Testis (tissue), 3 donors: ENCODE measurements around the gene KCTD17. TPM values are rescaled to one million over a fixed set of nuclear protein-coding genes. Genes with fewer than 3 reads are reported as not detected.

Experiments
- DNase-seq: peaks from one replicate; pipeline ENCODE4 v3.0.0-alpha.2; 2019
- H3K27ac ChIP-seq, 2 donors: fragments of 200-600 bp; sonication (generic); one replicate each; pipeline ENCODE4 v1.5.1; 2019
- H3K27me3 ChIP-seq: fragments of 200-600 bp; sonication (generic); one replicate; pipeline ENCODE4 v1.5.1; 2019
- H3K36me3 ChIP-seq: fragments of 200-600 bp; sonication (generic); one replicate; pipeline ENCODE4 v1.5.1; 2017; ENCODE audit warnings: low read depth; ENCODE audit errors: missing control alignments
- H3K4me1 ChIP-seq: fragments of 200-600 bp; sonication (generic); one replicate; pipeline ENCODE4 v1.5.1; 2019
- H3K4me3 ChIP-seq, 2 donors: fragments of 200-600 bp; sonication (generic); one replicate each; pipeline ENCODE4 v1.5.1; 2017 to 2019
- H3K9me3 ChIP-seq: fragments of 200-600 bp; sonication (generic); one replicate; pipeline ENCODE4 v1.5.1; 2017
- POLR2A ChIP-seq: fragments of 450-650 bp; IDR thresholded peaks from one replicate; pipeline ENCODE4 v1.6.1; 2017; ENCODE audit warnings: antibody characterized with exemption, mild to moderate bottlenecking, moderate library complexity
- WGBS, 2 donors: methylation state at CpG; one replicate each; pipeline ENCODE4 v1.1.5; 2018; 5-methylcytosine and 5-hydroxymethylcytosine counted together
- intact Hi-C: fragments of 100-400 bp; cut with DNase I; formaldehyde crosslinking; loops from one replicate; pipeline ENCODE4 v1.15.1; 2023; ENCODE audit warnings: low total_unique reads
- polyA plus RNA-seq: library from polyadenylated mRNA; stranded (reverse); fragments of 350-450 nt; fragmentation: Illumina TruSeq; extraction: RNeasy Lipid Tissue Mini Kit (QIAGEN cat#74804); gene quantifications from one replicate; pipeline ENCODE4 v1.2.3, GENCODE V29; 2014; ENCODE audit warnings: low read depth, low replicate concordance; ENCODE audit not compliant: insufficient read depth
- total RNA-seq, 2 donors: library from RNA; depleted of rRNA; stranded (reverse); fragments of >200 nt; gene quantifications; one replicate each; pipeline ENCODE4 v1.2.3, GENCODE V29; 2016
- TF ChIP-seq, protein P1 (sequence below), 3 experiments: fragments of 450-650 bp in 2 of 3; fragments of 200-600 bp in 1 of 3; sonication (generic) in 1 of 3; IDR thresholded peaks; one replicate each; pipeline ENCODE4 v1.5.1; 2016 to 2019; ENCODE audit warnings: antibody characterized with exemption in 3 of 3, mild to moderate bottlenecking in 2 of 3, moderate library complexity in 1 of 3

KCTD17 gene
- total and polyA plus RNA-seq, 3 donors from 2014 or later = 39.1 to 99.1 (median 57.0) TPM

DNA sequence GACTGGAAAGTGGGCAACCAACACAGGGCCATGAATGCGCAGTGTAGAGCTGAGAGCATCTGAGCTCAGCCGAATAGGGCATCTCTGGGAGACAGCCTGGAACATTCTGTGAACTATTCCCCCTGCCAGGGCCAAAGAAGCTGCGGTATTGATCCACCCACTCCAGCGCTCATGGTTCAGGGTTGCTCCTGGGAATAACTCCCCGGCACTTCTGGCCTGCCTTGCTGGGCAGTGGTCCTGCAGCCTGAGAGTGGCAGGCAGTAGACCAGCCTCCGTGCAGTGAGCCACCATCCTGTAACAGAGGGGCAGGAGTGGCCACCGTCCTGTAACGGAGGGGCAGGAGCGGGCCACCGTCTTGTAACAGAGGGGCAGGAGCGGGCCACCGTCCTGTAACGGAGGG lies 45.8 kb downstream of the KCTD17 start:
- no peak overlapping the region for H3K27ac ChIP-seq
- H3K36me3 ChIP-seq = no peaks in the 10 kb centered on the region
- no peak for TF ChIP-seq POLR2A
- TF ChIP-seq, protein P1, sequence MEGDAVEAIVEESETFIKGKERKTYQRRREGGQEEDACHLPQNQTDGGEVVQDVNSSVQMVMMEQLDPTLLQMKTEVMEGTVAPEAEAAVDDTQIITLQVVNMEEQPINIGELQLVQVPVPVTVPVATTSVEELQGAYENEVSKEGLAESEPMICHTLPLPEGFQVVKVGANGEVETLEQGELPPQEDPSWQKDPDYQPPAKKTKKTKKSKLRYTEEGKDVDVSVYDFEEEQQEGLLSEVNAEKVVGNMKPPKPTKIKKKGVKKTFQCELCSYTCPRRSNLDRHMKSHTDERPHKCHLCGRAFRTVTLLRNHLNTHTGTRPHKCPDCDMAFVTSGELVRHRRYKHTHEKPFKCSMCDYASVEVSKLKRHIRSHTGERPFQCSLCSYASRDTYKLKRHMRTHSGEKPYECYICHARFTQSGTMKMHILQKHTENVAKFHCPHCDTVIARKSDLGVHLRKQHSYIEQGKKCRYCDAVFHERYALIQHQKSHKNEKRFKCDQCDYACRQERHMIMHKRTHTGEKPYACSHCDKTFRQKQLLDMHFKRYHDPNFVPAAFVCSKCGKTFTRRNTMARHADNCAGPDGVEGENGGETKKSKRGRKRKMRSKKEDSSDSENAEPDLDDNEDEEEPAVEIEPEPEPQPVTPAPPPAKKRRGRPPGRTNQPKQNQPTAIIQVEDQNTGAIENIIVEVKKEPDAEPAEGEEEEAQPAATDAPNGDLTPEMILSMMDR (IDR thresholded peaks at IDR 0.05) = no peak
- intact Hi-C loops = no loop called here
- no peak overlapping the region for H3K4me3 ChIP-seq
- WGBS, 2 donors = 70 to 78% methylated on average over 2 to 13 of the region's 13 CpGs
- H3K27me3 ChIP-seq = no peaks in the 10 kb centered on the region
- no peaks in the 10 kb centered on the region for H3K9me3 ChIP-seq
- H3K4me1 ChIP-seq = no peaks in the 10 kb centered on the region
- DNase-seq = no peak

DNA sequence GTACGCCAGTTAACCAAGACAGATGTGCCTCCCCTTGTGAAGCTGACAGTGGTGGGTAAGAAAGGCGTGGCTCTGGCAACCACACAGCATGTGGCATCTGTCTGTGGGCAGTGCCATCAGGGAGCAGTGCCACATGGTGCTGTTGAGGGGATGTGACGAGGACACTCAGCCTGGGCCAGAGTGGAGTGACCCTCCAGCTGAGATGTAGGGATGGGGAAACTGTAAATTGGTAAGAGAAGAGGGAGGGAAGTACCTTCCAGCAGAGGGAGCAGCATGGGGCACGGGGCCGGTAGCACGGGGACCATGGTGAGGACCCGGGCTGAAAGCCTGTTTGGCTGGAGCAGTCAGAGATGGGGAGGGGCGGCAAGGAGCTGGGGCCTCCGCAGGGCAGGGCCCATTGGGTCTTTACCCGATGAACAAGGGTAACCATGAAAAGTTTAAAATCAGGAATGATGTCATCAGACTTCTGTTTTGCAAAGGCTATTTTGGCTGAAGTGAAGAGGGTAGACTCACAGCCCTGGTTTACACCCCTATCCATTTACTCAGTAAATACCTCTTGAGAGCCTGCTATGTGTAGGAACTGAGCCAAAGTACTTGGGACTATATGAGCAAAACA lies 47.5 kb downstream of the KCTD17 start:
- 59 to 68% methylated on average over 10 of the region's 10 CpGs for WGBS, 2 donors
- Histone ChIP-seq H3K9me3 (no peaks in the 10 kb centered on the region), H3K27me3 (no peaks in the 10 kb centered on the region), H3K36me3 (no peaks in the 10 kb centered on the region), H3K4me1 (no peaks in the 10 kb centered on the region), H3K4me3 (no peak overlapping the region), H3K27ac (no peak overlapping the region)
- no peak for DNase-seq
- intact Hi-C loops = no loop called here
- TF ChIP-seq, protein P1 (IDR thresholded peaks at IDR 0.05) = no peak
- TF ChIP-seq POLR2A = no peak

DNA sequence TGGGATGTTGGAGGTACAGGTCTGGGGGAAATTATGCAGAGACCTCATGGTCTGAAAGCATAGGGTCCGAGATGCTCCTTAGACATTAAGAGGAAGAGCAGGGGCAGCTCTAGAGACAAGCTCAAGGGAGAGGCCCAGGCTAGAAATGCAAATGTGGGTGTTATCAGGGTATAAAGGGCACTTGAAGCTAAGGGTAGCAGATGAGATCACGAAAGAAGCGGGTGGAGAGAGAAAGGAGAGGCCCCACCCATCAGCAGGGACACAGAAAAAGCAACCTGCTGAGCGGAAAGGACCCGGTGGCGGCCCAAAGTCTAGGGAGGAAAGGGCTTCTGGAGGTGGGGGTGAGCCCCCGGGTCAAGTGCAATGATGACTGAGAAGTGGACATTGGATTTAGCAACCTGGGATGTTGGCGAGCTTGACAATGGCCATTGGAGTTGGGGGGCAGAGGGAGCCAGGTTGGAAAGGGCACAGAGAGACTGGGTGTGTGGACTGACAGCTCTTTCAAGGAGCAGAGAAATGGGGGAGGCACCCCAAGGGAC lies 49.1 kb downstream of the KCTD17 start:
- Histone ChIP-seq H3K4me1 (no peaks in the 10 kb centered on the region), H3K9me3 (no peaks in the 10 kb centered on the region), H3K27me3 (no peaks in the 10 kb centered on the region), H3K27ac (no peak overlapping the region), H3K4me3 (no peak overlapping the region), H3K36me3 (no peaks in the 10 kb centered on the region)
- intact Hi-C loops = no loop called here
- DNase-seq = no peak
- TF ChIP-seq, protein P1 (IDR thresholded peaks at IDR 0.05) = no peak
- no peak for TF ChIP-seq POLR2A
- WGBS, 2 donors = 81 to 84% methylated on average over 8 of the region's 8 CpGs

DNA sequence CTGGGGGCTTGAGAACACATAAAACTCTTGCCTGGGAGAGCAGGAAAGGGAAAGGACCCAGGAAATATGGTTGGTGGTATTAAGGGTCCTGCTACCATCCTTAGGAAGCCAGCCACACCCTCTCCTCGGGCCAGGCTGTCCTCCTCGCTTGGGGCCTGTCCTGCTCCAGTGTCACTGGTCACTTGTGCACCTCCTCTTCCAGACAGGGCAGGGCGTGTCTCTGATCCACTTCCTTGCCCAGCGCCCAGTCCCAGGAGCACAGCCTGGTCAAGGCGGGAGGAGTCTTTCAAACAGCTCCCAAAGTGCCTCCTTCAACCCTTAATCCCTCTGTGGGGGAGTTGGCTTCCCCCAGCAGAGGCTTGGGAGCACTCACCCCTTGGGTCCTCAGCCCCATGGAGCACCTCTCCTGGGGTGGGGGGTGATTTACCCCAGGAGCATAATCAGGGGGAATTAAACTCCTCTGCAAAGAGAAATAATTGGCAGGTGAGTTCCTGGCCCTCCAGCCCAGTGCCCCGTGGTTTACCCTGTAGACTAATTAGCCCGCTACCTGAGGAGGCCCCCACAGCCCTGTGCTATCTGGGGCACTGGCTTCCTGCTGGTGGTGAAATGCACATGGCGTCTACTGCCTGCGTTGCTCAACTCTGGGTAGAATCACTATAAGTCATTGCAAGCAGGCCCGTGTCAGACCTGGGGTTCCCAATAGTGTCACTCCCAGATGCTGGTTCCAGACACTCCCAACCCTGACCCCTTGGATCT lies 49.9 kb downstream of the KCTD17 start:
- whole genome bisulfite sequencing, 2 donors = 76 to 93% methylated on average over 5 to 10 of the region's 10 CpGs
- intact Hi-C loops = no loop called here
- no peaks in the 10 kb centered on the region for H3K4me1 ChIP-seq
- TF ChIP-seq POLR2A = no peak
- TF ChIP-seq, protein P1 (IDR thresholded peaks at IDR 0.05) = no peak
- no peaks in the 10 kb centered on the region for H3K36me3 ChIP-seq
- no peak for DNase-seq
- H3K9me3 ChIP-seq = no peaks in the 10 kb centered on the region
- H3K27ac ChIP-seq = no peak overlapping the region
- no peaks in the 10 kb centered on the region for H3K27me3 ChIP-seq
- no peak overlapping the region for H3K4me3 ChIP-seq
